Measurements from ENCODE around the gene CBX7. TPM values are rescaled to one million over a fixed set of nuclear protein-coding genes. Genes with fewer than 3 reads are reported as not detected.

CBX7 gene
- total RNA-seq, 1 donor from 2014 or later = 14.5 TPM

GRCh38 chr22:39148026-39148726, 4.3 kb downstream of the CBX7 start:
- no peak for DNase-seq (ENCODE audit: extremely low read depth, low read depth, low spot score)

- DNase-seq (ENCODE audit: extremely low read depth, low read depth, low spot score) = no peak
Measured at GRCh38 chr22:39147335-39148025, 5.0 kb downstream of the CBX7 start.

DNA sequence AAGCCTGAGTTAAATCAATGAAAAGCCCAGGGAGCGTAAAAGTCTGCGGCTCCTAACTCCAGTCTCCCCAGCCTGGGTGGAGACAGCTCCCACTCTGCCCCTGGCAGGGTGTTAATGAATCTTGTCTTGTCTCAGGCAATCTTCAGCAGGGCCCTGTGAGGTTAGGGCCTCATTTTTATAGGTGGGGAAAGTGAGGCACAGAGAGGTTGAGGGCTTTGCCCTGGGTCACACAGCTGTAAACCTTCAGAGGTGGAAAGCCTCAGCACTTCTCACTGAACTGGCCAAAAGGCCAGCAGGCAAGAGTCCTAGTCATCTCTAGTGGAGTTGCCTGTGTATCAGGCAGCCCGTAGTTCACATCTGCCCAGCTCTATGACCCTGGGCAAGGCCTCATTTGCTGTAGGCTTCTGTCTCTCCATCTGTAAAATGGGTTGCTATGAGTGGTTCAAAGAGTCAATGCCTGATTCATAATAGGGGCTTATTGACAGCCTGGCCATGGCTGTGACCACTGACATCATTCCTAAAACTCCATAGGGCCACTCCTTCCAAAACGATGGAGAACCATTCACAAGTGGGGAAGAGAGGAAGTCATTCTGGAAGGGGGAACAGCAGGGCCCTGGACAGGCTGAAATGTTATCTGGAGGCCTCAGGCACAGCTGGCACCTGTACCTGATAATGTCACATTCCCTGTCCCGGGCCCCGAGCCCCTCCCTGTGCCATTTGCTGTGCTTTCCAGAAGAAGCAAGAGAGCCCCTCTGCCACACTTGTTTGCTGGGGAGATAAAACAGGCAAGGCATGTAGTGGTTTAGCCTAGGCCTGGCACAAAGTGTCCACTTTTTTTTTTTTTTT, 6.0 kb downstream of the CBX7 start:
- no peak for DNase-seq (ENCODE audit: extremely low read depth, low read depth, low spot score)

DNA sequence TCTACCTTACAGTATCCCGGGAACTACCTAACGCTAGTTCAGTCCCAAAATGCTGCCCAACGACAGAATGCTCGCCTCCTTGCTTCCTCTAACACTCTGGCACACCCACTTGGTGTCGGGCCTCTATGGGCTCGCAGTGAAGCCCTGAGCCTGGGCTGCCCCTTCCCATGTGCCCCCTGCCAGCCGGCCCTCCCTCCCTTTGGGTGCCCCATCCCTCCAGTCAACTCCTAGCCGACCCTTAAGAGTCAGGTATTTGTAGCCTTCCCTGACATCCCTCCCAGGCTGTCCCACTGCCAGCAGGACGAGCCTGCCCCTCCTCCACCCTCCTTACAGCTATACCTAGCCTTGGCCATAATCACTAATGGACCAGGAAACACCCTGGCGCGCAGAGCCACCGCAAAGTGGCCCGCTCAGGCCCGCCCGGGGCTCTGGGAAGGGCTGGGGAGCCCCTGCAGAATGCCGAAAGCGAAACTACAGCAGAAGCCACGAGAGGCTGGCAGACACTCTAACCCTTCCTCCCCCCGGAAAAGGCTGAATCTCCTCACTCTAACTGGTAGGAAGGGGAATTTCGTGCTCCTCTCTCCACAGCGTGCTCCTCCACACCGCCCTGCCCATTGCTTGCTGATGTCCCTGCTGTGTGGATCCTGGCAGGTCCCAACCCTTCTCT, 8.2 kb downstream of the CBX7 start:
- no peak for DNase-seq (ENCODE audit: extremely low read depth, low read depth, low spot score)

- DNase-seq (ENCODE audit: extremely low read depth, low read depth, low spot score) = no peak
Measured at GRCh38 chr22:39142088-39142680, 10.3 kb downstream of the CBX7 start.

DNA sequence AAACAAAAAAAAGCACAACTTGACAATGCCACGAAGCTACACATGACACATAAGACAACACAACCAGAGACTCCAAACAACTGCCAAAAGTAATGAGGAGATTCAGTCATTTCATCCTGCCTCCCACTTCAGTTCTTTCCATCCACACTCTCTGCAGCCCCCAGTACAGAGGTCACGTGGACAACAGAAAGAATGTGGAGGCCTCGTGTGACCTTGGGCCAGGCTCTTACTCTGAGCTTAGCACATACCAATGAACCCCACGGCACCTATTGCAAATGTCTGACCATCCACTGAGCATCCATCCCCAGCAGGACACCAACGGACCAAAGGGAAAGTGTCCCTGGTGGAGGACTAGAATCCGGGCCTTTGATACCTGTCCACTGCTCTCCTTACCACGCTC, 12.5 kb downstream of the CBX7 start:
- no peak for DNase-seq (ENCODE audit: extremely low read depth, low read depth, low spot score)

GRCh38 chr22:39138357-39138997, 14.0 kb downstream of the CBX7 start:
- DNase-seq (ENCODE audit: extremely low read depth, low read depth, low spot score) = no peak

DNA sequence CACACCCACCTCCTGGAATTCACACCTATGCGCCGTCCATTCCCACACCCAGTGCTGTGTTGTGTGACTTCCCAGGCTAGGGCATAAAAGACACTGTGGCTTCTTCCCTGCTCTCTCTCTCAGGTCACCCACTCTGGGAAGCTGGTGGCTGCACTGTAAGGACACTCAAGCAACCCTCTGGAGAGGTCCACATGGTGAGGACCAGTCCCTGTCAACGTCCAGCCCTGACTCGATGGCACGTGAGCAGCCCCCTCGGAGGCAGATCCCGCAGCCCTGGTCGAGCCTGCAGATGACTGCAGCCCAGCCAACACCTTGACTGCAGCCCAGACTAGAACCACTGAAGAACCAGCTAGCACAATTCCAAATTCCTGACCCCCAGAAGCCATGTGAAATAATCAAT, 16.2 kb downstream of the CBX7 start:
- DNase-seq (ENCODE audit: extremely low read depth, low read depth, low spot score) = no peak

DNA sequence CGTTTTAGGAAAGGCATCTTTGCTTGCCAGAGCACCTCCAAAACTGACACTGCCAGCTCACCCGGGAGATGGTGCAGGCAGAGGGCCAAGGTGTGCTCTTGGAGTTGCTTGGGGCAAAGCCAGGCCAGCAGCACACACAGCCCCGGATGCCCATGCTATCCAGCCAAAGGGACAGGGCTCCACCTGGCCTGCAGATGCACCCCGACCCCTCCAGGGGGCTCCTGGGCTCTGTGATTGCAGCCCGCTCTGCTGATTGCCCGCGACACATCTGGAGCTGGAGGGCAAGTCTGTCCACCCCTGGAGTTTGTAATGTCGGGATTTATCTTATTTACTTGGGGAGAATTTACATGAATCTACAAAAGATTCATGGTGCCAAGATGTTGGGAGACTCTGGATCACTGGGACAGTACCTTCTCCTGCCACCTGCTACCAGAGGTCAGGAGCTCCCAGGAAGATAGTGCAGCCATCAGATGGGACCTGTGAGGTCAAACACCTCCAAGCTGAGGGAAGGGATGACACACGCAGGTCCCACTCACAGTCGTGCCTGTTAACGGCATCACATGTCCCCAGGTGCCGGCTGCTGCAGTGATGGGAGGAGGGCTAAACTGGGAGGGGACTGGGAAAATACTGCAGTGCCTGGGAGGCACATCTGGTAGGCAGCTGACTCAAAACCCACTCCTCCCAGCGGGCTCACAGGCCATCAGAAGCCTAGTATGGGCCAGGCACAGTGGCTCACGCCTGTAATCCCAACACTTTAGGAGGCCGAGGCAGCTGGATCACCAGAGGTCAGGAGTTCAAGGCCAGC, 17.2 kb downstream of the CBX7 start:
- no peak for DNase-seq (ENCODE audit: extremely low read depth, low read depth, low spot score)

DNA sequence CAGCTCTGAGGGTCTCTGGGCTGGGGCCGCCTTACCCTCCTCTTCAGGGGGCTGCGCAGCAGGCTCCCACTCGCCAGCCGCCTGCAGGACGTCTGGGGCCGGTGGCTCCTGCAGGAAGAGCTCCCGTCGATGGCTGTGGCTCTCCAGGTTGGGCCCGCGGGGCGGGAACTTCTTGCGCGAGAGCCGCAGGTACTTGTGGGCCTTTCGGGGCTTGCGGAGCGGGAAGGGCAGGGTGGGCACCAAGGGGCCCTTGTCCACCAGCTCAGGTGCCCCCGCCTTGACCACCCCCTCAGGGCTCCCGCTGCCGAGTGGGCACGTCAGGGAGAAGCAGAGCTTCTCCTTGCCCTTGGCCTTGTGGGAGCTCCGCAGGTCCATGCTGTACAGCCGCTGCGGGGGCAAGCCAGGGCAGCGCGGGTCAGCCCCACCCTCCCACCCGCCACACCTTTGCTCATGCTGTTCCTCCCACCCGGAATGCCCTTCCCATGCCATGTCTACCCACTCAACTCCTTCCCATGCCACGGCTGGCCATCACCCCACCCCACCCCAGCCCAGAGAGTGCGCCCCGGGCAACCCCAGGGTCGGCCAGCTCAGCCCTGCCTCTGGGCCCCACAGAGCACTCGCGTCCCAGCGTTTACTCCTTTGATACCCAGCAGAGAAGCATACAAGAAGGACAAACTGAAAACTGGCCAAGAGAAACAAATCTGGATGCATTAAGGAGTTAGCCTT, 18.0 kb downstream of the CBX7 start:
- no peak for DNase-seq (ENCODE audit: extremely low read depth, low read depth, low spot score)

DNA sequence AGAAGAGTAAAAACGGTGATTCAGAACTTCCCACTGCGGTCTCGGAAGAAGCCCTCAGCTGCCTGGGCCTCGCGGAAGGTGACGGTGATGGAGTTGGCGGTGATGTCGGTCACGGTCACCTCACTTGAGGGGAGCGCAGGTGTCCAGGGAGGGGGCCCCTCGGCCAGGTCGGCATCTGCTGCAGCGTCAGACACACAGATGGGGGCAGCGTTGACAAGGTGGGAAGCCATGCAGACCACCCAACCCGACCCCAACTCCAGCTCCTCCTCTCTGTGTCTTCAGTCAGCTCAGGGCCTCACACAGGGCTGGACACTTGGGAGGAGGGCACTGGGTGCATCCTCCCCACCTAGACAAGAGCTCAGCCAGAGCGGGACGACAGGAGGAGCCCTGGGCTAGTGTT, 18.6 kb downstream of the CBX7 start:
- DNase-seq (ENCODE audit: extremely low read depth, low read depth, low spot score) = no peak

- DNase-seq (ENCODE audit: extremely low read depth, low read depth, low spot score) = no peak
Measured at GRCh38 chr22:39132871-39133524, 19.5 kb downstream of the CBX7 start.

- DNase-seq (ENCODE audit: extremely low read depth, low read depth, low spot score) = no peak
Measured at GRCh38 chr22:39132281-39132680, 20.2 kb downstream of the CBX7 start.

DNA sequence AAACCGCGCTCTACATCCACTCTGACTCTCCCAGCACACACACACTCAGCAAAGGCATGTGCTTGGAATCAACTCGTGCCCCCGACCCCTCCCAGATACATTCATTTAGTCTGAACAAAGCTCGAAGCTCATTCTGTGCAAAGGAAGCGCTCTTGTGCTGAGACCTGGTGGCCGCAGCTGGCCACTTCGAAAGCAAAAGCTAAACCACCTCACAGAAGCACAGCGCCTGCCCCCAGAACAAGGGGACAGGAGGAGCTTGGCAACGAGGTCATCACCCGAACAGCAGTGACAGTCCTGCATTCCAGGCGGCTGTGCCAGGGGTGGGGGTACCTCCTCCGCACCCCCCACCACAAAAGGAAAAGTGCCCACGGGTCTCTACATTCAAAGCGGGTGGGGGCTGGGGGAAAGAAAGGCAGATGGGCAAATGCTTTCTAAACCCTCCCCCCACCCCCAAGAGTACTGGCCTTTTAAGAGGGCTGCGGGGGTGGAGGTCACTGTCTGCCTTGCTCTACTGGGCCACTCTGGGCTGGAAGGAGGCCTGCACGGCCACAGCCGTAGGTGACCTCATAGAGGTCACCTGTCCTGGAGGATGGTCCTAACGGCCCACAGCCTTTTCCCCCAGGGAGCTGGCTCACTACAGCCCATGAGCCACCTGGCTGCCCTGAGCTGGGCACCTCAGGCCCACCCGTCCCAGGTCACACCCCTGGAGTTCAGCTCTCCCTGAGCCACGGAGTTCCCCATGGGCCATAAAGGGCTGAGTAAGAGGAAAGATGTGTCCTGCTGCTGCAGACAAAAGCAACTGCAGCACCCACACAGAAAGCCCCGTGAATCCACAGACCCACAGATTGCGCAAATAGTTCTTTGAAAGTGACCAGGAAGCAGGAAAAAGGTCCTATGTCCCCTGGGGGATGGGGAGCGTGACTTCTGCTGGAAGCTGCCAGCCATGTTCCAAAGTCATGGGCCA, 21.3 kb downstream of the CBX7 start:
- no peak for DNase-seq (ENCODE audit: extremely low read depth, low read depth, low spot score)

DNA sequence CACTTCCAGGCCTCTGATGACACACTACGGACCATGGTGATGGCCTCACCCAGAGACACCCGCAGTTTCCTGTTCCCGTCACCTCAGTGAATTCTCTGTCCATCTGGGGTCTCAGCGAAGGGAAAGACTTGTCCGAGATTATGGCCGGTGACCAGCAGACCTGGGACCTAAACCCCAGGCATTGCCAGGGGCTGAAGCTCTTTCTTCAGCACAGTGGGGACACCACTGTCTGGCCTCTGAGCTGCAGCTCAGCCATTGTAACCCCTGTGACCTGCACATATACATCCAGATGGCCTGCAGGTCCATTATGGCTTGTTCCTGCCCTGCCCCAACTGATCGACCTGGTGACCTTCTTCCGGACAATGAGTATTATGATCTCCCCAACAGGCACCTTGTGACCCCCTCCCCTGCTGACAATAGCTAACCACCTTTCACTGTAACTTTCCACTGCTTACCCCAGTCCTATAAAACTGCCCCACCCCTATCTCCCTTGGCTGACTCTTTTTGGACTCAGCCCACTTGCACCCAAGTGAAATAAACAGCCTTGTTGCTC, 22.3 kb downstream of the CBX7 start:
- DNase-seq (ENCODE audit: extremely low read depth, low read depth, low spot score) = no peak

DNA sequence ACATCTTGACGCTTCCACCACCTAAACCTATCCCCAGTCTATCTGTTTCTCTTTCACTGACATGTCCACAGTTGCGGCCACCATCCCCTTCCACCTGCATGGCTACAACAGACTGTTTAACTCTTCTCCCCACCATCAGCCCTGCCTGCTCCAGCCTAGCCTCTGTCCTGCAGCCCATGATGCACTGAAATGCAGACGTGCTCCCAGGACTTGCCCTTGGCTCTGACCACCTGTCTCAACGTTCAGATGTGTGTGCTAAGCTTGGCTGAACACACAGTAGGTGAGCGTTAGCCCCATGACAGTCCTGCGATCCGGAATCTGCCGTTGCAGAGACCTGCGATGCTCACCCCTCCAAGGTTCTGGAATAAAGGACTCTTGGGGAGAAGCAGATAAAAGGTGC, 22.7 kb downstream of the CBX7 start:
- DNase-seq (ENCODE audit: extremely low read depth, low read depth, low spot score) = no peak

- DNase-seq (ENCODE audit: extremely low read depth, low read depth, low spot score) = no peak
Measured at GRCh38 chr22:39129081-39129480, 23.4 kb downstream of the CBX7 start.
